Sigmoid colon (tissue), 7 donors: Measurements from ENCODE around the gene HSPB2. TPM values are rescaled to one million over a fixed set of nuclear protein-coding genes. Genes with fewer than 3 reads are reported as not detected.

Experiments used
- DNase-seq: peaks from one replicate; pipeline ENCODE4 v3.0.0-alpha.2; 2019
- H3K27ac ChIP-seq, 4 donors: fragments of 200-600 bp; sonication (generic); one replicate each; pipeline ENCODE4 v1.5.1; 2016 to 2019; ENCODE audit warnings: mild to moderate bottlenecking in 1 of 4
- H3K27me3 ChIP-seq, 3 donors: fragments of 200-600 bp; sonication (generic); one replicate each; pipeline ENCODE4 v1.5.1; 2019; ENCODE audit warnings: mild to moderate bottlenecking in 1 of 3
- H3K36me3 ChIP-seq, 4 donors: fragments of 200-600 bp; sonication (generic); one replicate each; pipeline ENCODE4 v1.5.1; 2016 to 2019
- H3K4me1 ChIP-seq, 4 donors: fragments of 200-600 bp; sonication (generic); one replicate each; pipeline ENCODE4 v1.5.1; 2017 to 2019
- H3K4me3 ChIP-seq, 4 donors: fragments of 200-600 bp; sonication (generic); one replicate each; pipeline ENCODE4 v1.5.1; 2017 to 2019; ENCODE audit warnings: mild to moderate bottlenecking in 2 of 4, moderate library complexity in 1 of 4
- H3K9me3 ChIP-seq, 4 donors: fragments of 200-600 bp in 3 of 4; sonication (generic) in 3 of 4; one replicate each; pipeline versions ENCODE4 v1.5.1 to v1.6.1; 2013 to 2019
- EP300 ChIP-seq, 4 donors: sonication (generic); formaldehyde crosslinking; IDR thresholded peaks; one replicate each; pipeline ENCODE4 v1.6.1; 2017; ENCODE audit warnings: antibody characterized with exemption in 4 of 4
- POLR2A ChIP-seq, 2 donors: fragments of 450-650 bp; IDR thresholded peaks; one replicate each; pipeline ENCODE4 v1.6.1; 2016; ENCODE audit warnings: antibody characterized with exemption in 2 of 2, mild to moderate bottlenecking in 2 of 2, moderate library complexity in 2 of 2
- POLR2AphosphoS5 ChIP-seq, 4 donors: sonication (generic); formaldehyde crosslinking; IDR thresholded peaks; one replicate each; pipeline ENCODE4 v1.6.1; 2017; ENCODE audit warnings: antibody characterized with exemption in 4 of 4
- WGBS, 2 donors: extraction: QIAGEN DNeasy Blood & Tissue Kit; methylation state at CpG; one replicate each; pipeline ENCODE4 v1.1.7; 2013; 5-methylcytosine and 5-hydroxymethylcytosine counted together
- intact Hi-C: fragments of 100-400 bp; cut with DNase I; formaldehyde crosslinking; loops from one replicate; pipeline ENCODE4 v1.15.1; 2023
- polyA plus RNA-seq, 3 donors: library from polyadenylated mRNA; stranded (reverse); fragments of 200-250 nt; gene quantifications; one replicate each; pipeline ENCODE4 v1.2.3, GENCODE V29; 2013
- total RNA-seq, 4 donors: library from RNA; depleted of rRNA; stranded (reverse); fragments of >200 nt; gene quantifications; one replicate each; pipeline ENCODE4 v1.1.0, GENCODE V29; 2016
- TF ChIP-seq, protein P1 (sequence below), 4 experiments: fragments of 450-650 bp in 3 of 4; fragments of 200-600 bp in 1 of 4; IDR thresholded peaks; one replicate each; pipeline ENCODE4 v1.5.1; 2016 to 2019; ENCODE audit warnings: antibody characterized with exemption in 4 of 4, mild to moderate bottlenecking in 3 of 4, moderate library complexity in 2 of 4
- donor health status: healthy with polysubstance abuse.
- donor health status: Bipolar disorder and iron deficiency.
- donor health status: healthy.

Gene HSPB2, protein sequence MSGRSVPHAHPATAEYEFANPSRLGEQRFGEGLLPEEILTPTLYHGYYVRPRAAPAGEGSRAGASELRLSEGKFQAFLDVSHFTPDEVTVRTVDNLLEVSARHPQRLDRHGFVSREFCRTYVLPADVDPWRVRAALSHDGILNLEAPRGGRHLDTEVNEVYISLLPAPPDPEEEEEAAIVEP
- 1 to 10 TPM in 2 of 4 donors, under 1 TPM in 1, not detected in 1; 0.83 to 3.0 (median 1.4) TPM for total RNA-seq
- polyA plus RNA-seq, result 10 to 100 TPM in 1 of 3 donors, 1 to 10 TPM in 1, under 1 TPM in 1; 0.69 to 11.4 (median 3.6) TPM

- Histone ChIP-seq H3K4me3 (peak within 1 kb of the TSS; percentile 52 to 78 (median 73)), H3K27me3 (no peaks in the 10 kb centered on the region), H3K9me3 (no peaks in the 10 kb centered on the region), H3K4me1 (peaks cover 0 to 39% (median 36%) of the 10 kb centered on the region in 4 donors), H3K36me3 (peaks cover 0 to 13% (median 9%) of the 10 kb centered on the region in 4 donors), H3K27ac (peak within 1 kb of the TSS; percentile 96 to 100 (median 98))
- DNase-seq, result peak; percentile 71
- WGBS, 2 donors, result 19 to 50% methylated on average over 26 of the region's 26 CpGs
- intact Hi-C loops, result loop anchor here (1.0 kb wide), 1 partner anchor 33 kb away; the partner anchor contains the start of genes CFAP68 and FDXACB1
- no peak for TF ChIP-seq POLR2A (IDR thresholded peaks at IDR 0.05)
- TF ChIP-seq POLR2AphosphoS5 (IDR thresholded peaks at IDR 0.05), result peak in 1 of 4 donors; percentile 2
Observed at GRCh38 chr11:111912535-111912934, at the start of gene HSPB2. Gene HSPB2 (plus strand): TSS chr11:111912734. CDS start chr11:111912830, 96 bp downstream.

DNA sequence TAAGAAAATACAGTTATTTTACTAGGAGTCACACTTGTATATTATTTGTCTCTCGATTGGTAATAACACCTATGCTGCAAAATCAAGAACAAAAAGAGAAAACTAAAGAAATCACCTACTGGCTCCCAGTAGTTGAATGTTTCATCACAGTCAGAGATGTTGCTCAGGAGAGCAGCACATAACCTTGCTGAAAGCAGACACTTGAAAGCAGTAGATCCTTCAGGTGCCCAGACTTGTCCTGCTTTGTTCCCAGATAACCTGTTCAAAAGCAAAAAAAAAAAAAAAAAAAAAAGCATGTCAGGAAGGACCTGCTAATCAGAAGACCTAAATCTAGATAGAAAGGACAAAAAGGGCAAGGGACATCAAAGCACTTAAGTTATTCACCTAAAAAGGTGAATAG is 42.4 kb upstream of the HSPB2 start:
- no peak for DNase-seq
- 90 to 95% methylated on average over 1 of the region's 1 CpG for WGBS, 2 donors
- Histone ChIP-seq H3K9me3 (no peaks in the 10 kb centered on the region), H3K4me1 (peaks cover 0 to 22% (median 9%) of the 10 kb centered on the region in 4 donors), H3K36me3 (peaks cover 0 to 40% (median 9%) of the 10 kb centered on the region in 4 donors), H3K27ac (peak overlapping the region in 1 of 4 donors; percentile 90), H3K4me3 (peak overlapping the region in 2 of 4 donors; percentile 90), H3K27me3 (no peaks in the 10 kb centered on the region)
- intact Hi-C loops, result no loop called here
- no peak for TF ChIP-seq POLR2A (IDR thresholded peaks at IDR 0.05)
- no peak for TF ChIP-seq POLR2AphosphoS5 (IDR thresholded peaks at IDR 0.05)
- TF ChIP-seq, protein P1, sequence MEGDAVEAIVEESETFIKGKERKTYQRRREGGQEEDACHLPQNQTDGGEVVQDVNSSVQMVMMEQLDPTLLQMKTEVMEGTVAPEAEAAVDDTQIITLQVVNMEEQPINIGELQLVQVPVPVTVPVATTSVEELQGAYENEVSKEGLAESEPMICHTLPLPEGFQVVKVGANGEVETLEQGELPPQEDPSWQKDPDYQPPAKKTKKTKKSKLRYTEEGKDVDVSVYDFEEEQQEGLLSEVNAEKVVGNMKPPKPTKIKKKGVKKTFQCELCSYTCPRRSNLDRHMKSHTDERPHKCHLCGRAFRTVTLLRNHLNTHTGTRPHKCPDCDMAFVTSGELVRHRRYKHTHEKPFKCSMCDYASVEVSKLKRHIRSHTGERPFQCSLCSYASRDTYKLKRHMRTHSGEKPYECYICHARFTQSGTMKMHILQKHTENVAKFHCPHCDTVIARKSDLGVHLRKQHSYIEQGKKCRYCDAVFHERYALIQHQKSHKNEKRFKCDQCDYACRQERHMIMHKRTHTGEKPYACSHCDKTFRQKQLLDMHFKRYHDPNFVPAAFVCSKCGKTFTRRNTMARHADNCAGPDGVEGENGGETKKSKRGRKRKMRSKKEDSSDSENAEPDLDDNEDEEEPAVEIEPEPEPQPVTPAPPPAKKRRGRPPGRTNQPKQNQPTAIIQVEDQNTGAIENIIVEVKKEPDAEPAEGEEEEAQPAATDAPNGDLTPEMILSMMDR (IDR thresholded peaks at IDR 0.05), result no peak
- no peak for TF ChIP-seq EP300 (IDR thresholded peaks at IDR 0.05)

- intact Hi-C loops, result no loop called here
Observed at GRCh38 chr11:111870522-111870885, 42.0 kb upstream of the HSPB2 start.

DNA sequence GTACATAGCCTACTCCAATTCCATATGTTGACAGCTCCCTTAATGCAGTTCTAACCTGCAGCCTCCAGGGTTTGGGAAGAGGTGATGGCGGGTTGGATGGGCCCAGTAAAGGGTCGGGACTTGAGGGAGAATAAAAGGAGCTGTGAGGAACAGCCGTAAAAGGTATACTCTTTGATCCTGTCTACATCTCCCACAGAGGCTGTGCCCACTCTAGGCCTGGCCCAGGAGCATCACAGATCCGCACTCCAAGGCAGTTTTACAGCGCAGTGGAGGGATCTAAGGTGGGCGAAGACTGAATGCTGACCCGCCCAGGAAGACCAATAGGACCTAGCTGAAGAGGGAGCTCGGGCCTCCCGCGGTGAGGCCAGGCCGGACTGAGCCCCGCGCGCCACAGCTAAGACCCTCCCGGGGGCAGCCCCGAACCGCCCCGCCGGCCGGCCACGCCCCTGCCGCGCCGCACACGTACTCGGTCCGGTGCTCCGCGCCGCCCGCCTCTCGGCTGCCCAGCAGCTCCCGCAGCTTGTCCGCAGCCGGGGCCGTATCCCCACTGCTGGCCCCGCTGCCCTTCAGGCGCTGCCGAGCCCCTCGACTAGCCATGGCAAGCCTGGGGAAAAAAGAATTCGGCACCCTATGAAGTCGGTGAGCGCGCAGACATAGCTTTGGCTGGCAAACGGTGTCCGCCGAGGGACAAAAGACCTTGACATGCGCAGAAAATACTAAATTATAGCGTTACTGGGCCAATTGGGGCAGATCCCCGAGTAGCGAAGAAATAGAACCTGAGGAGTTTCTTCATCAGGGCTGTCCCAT is 41.4 kb upstream of the HSPB2 start, which contains the start of gene ALG9:
Gene ALG9 (minus strand): TSS at position 696 of the 807 bp plus-strand sequence. CDS start 99 bp downstream, at position 597.
- peak within 1 kb of the TSS; percentile 64 to 90 (median 88) for H3K4me3 ChIP-seq
- peak within 1 kb of the TSS; percentile 83 to 96 (median 93) for H3K27ac ChIP-seq
- no peaks in the 10 kb centered on the region for H3K27me3 ChIP-seq
- 0% methylated on average over 51 of the region's 51 CpGs for WGBS, 2 donors
- H3K36me3 ChIP-seq, result peaks cover 0 to 36% (median 6%) of the 10 kb centered on the region in 4 donors
- DNase-seq, result peak; percentile 90
- H3K4me1 ChIP-seq, result peaks cover 0 to 22% (median 9%) of the 10 kb centered on the region in 4 donors
- TF ChIP-seq, protein P1 (IDR thresholded peaks at IDR 0.05), result peak in 3 of 4 experiments; percentile 18 to 59 (median 48)
- peak; percentile 33 to 79 (median 65) for TF ChIP-seq POLR2AphosphoS5 (IDR thresholded peaks at IDR 0.05)
- no peak for TF ChIP-seq POLR2A (IDR thresholded peaks at IDR 0.05)
- peak in 1 of 4 donors; percentile 57 for TF ChIP-seq EP300 (IDR thresholded peaks at IDR 0.05)
- H3K9me3 ChIP-seq, result no peaks in the 10 kb centered on the region
- intact Hi-C loops, result no loop called here

More at GRCh38 chr11:111870522-111870885, 42.0 kb upstream of the HSPB2 start:
- Histone ChIP-seq H3K27me3 (no peaks in the 10 kb centered on the region), H3K4me3 (peak overlapping the region; percentile 64 to 90 (median 88)), H3K4me1 (peaks cover 0 to 22% (median 9%) of the 10 kb centered on the region in 4 donors), H3K36me3 (peaks cover 0 to 38% (median 8%) of the 10 kb centered on the region in 4 donors), H3K9me3 (no peaks in the 10 kb centered on the region), H3K27ac (peak overlapping the region; percentile 83 to 96 (median 93))
- TF ChIP-seq, protein P1 (IDR thresholded peaks at IDR 0.05), result no peak
- no peak for DNase-seq
